Measurements from ENCODE around the gene KLHL26. TPM values are rescaled to one million over a fixed set of nuclear protein-coding genes. Genes with fewer than 3 reads are reported as not detected.
"Not testable (repeated sequence)": the region's sequence is repeated elsewhere in the genome, so short reads cannot be mapped to it uniquely, and the experiment has no call there.

Gene KLHL26
- total RNA-seq, 1 donor from 2014 or later: 1.4 TPM

DNA sequence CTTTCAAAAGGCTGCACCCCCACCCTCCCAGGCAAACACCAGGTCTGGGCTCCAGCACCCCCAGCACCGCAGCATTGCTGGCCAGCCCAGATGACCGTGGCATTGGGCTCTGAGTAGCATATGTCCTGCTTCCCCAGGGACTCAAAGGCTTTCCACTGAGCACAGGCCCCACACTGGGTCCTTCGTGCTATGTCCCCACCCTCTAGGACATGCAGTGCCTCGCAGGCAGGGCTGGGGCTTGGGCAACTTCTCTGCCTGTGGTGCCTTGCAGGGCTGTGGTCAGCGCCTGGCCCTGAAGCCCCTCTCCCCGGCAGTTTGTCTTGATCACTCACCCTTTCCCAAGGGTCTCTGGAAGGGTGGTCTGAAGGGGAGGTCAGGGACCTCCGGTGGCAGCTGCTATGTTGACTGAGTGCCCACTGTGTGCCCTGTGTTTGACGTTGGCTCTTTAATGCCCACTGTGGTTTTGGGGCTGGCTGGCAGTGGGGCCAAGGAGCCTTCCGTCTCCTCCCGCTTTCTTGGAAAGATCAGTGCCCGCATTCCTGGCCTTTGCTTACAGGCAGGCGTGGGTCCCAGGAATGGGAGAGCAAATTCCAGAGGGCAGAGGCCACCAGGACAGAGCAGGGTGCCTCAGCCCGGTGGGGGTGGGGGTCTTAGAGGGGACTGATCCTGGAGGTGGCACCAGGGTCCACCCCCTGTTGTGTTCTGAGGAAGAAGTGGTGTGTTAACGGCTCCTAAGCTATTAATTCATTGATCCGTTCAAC is 26.3 kb downstream of the KLHL26 start:
- DNase-seq (ENCODE audit: low read depth in 2 of 2): no peak

DNA sequence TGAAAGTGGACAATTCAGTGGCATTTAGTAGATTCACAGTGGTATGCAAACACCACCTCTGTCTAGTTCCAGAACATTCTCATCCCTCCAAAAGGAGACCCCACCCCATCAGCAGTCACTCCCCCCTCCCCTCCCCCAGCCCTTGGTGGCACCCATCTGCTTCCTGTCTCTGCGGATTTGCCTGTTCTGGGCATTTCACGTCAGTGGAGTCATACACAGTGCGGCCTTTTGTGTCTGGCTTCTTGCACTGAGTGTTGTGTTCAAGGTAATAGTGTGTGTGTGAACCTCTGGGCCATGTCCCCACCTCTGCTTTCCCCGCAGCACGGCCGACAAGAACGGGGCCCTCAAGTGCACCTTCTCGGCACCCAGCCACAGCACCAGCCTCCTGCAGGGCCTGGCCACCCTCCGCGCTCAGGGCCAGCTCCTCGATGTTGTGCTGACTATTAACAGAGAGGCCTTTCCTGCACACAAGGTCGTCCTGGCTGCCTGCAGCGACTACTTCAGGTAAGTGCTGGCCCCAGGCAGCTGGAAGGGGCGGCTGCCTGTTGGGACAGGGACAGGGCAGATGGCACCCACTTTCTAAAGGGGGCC is 27.2 kb downstream of the KLHL26 start:
- DNase-seq (ENCODE audit: low read depth in 2 of 2): no peak

- DNase-seq (ENCODE audit: low read depth in 2 of 2): no peak
Measured at GRCh38 chr19:18665771-18666202, 29.0 kb downstream of the KLHL26 start.

DNA sequence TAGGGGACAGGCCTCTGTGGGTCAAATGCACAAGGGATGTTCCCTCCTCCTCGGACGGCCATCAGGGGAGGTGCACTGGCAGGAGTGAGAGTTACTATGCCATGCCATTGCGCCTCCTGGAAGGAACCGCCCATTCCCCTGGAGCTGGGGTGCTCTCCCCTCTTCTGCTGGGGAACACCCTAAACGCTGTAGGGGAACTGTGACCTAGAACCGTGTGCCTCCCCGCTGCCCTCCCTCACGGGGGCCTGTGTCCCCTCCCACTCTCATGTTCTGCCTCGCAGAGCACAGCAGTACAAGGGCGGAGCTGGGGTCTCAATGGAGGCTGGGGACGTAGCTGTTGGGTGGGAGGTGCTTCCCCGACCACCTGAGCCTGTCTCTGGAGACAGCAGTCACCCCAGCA is 29.5 kb downstream of the KLHL26 start:
- no peak for DNase-seq (ENCODE audit: low read depth in 2 of 2)

- DNase-seq (ENCODE audit: low read depth in 2 of 2): no peak
Measured at GRCh38 chr19:18666784-18667183, 30.0 kb downstream of the KLHL26 start.

- no peak for DNase-seq (ENCODE audit: low read depth in 2 of 2)
Measured at GRCh38 chr19:18667531-18668251, 30.9 kb downstream of the KLHL26 start.

DNA sequence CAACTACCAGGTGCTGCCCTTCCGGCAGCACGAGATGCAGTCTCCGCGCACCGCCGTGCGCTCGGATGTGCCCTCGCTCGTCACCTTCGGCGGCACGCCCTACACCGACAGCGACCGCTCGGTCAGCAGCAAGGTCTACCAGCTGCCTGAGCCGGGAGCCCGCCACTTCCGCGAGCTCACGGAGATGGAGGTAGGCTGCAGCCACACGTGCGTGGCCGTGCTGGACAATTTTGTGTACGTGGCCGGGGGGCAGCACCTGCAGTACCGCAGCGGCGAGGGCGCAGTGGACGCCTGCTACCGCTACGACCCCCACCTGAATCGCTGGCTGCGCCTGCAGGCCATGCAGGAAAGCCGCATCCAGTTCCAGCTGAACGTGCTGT is 31.4 kb downstream of the KLHL26 start:
- no peak for DNase-seq (ENCODE audit: low read depth in 2 of 2)

DNA sequence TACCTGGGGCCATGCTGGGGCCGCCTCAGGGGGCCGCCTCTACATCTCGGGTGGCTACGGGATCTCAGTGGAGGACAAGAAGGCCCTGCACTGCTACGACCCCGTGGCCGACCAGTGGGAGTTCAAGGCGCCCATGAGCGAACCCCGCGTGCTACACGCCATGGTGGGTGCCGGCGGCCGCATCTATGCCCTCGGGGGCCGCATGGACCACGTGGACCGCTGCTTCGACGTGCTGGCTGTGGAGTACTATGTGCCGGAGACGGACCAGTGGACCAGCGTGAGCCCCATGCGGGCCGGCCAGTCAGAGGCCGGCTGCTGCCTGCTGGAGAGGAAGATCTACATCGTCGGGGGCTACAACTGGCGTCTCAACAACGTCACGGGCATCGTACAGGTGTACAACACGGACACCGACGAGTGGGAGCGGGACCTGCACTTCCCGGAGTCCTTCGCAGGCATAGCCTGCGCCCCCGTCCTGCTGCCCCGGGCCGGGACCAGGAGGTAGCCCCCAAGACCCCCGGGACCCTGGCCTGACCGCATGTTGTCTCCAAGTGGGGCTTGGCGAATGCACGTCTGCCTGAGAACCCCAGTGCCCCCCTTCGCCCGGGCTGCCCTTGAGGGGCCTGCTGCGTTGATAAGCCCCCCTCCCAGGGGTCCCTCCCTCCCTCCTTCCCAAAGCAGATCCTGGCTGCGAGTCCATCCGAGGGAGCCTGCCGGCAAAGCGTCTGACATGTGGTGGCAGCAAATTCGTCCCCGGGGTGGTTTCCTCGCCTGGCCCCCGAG is 32.1 kb downstream of the KLHL26 start:
- DNase-seq (ENCODE audit: low read depth in 2 of 2): no peak

GRCh38 chr19:18669524-18669817 is 32.6 kb downstream of the KLHL26 start:
- DNase-seq (ENCODE audit: low read depth in 2 of 2): no peak

DNA sequence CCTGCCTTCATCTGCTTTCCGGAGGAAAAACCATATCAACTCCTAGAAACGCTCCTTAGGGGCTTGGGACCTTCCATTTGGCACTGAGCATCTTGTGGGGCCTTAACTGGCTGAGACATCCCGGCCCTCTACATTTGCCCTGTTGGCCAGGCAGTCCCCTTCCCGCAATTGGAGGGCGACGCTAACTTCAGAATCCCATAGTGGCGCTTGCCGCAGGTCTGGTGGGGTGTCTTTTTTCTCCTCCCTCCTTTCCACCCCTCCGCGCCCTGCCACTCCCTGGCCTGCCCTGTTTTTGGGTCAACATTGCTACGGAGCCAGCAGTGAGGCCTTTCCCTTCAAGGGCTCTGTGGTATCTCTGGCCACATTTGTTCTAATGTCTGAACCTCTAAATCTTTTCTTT is 33.1 kb downstream of the KLHL26 start:
- no peak for DNase-seq (ENCODE audit: low read depth in 2 of 2)

- no peak for DNase-seq (ENCODE audit: low read depth in 2 of 2)
Measured at GRCh38 chr19:18670312-18670711, 33.5 kb downstream of the KLHL26 start.

GRCh38 chr19:18671303-18672043 is 34.6 kb downstream of the KLHL26 start:
- DNase-seq (ENCODE audit: low read depth in 2 of 2): no peak

DNA sequence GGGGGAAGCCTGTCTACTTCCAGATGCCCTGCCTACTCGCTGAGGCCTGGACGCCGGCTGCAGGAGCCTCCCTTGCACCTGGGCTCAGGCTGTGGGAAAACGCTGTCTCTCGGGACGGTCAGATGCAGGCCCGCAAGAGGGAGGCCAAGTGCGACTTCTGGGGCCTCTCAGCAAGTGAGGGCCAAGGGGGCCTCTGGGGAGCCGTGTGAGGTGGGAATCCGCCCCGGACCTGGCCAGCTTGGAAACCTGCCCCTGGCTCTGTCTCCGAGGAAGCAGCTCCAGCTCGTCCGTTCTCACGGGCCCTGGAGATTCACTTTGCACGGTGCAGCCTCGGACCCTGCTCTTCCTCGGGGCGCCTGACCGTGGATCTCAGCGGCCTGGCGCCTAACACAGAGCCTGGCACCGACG is 35.2 kb downstream of the KLHL26 start:
- DNase-seq (ENCODE audit: low read depth in 2 of 2): no peak

DNA sequence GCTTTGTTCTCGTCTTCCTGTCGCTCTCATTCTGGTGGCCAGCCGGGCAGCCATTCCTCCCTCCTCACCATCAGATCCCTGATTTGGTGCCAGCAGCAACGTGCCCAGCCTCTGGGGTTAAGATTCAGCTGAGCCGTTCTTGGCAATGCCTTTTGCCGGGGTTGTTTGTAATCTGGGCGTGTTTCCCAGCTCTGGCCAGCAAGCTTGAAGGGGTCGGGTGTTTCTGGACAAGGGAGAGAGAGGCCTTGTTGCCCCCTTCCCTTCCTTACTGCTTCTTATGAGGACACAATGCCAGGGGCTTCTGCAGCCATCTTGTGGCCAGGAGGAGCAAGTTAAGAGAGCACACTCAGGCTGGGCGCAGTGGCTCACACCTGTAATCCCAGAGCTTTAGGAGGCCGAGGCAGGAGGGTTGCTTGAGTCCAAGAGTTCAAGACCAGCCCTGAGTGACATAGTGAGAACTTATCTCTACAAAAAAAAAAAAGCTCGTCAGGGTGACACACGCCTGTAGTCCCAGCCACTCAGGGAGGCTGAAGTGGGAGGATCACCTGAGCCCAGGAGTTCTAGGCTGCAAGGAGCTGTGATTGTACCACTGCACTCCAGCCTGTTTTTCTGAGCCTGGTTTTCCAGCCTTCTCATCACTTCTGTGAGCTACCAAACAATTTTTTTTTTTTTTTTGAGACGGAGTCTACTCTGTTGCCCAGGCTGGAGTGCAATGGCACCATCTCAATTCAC is 35.9 kb downstream of the KLHL26 start:
- DNase-seq (ENCODE audit: low read depth in 2 of 2): peak in 1 of 2 donors; percentile 52

- DNase-seq (ENCODE audit: low read depth in 2 of 2): no peak
Measured at GRCh38 chr19:18674616-18675015, 37.8 kb downstream of the KLHL26 start.

GRCh38 chr19:18675779-18676178 is 39.0 kb downstream of the KLHL26 start:
- peak in 1 of 2 donors; percentile 29 for DNase-seq (ENCODE audit: low read depth in 2 of 2)

- no peak for DNase-seq (ENCODE audit: low read depth in 2 of 2)
Measured at GRCh38 chr19:18676692-18677091, 39.9 kb downstream of the KLHL26 start.

- DNase-seq (ENCODE audit: low read depth in 2 of 2): no peak
Measured at GRCh38 chr19:18677156-18677555, 40.3 kb downstream of the KLHL26 start.

GRCh38 chr19:18680148-18680547 is 43.3 kb downstream of the KLHL26 start:
- DNase-seq (ENCODE audit: low read depth in 2 of 2): not testable (repeated sequence)

GRCh38 chr19:18682807-18683108 is 45.9 kb downstream of the KLHL26 start:
- no peak for DNase-seq (ENCODE audit: low read depth in 2 of 2)

Measured in dermis microvascular lymphatic vessel endothelial cell (primary cell).